WTC11 (cell line): ENCODE measurements around the gene OTOG. TPM values are rescaled to one million over a fixed set of nuclear protein-coding genes. Genes with fewer than 3 reads are reported as not detected.

Source experiments
- ATAC-seq: fragments of 200-7000 bp; cut with Tn5 transposase; 2 replicates; pipeline ENCODE4 v1.10.0; 2021; ENCODE audit warnings: mild to moderate bottlenecking, moderate library complexity
- CTCF ChIA-PET: fragments of 300-600 bp; sonication (Branson Sonifier 250); formaldehyde crosslinking; loops from one replicate; lab custom pipeline; 2021; ENCODE audit warnings: antibody characterized with exemption; lab: Charles Lee
- POLR2A ChIA-PET: fragments of 350-600 bp; sonication (Branson Sonifier 250); formaldehyde crosslinking; loops from one replicate; lab custom pipeline; 2021; ENCODE audit warnings: antibody characterized with exemption; lab: Charles Lee
- DNase-seq: peaks from one replicate; pipeline ENCODE4 v3.0.0; 2021; ENCODE audit warnings: low spot score
- H3K27ac Mint-ChIP-seq: 2 replicates; pipeline ENCODE4 v1.8.0; 2021; ENCODE audit warnings: mixed read lengths
- H3K27me3 Mint-ChIP-seq: 2 replicates; pipeline ENCODE4 v1.8.0; 2021; ENCODE audit warnings: low read depth, mild to moderate bottlenecking, moderate library complexity, mixed read lengths
- H3K36me3 Mint-ChIP-seq: 2 replicates; pipeline ENCODE4 v1.8.0; 2021; ENCODE audit warnings: mixed read lengths
- H3K4me1 Mint-ChIP-seq: 2 replicates; pipeline ENCODE4 v1.8.0; 2022; ENCODE audit warnings: mixed read lengths
- H3K4me3 Mint-ChIP-seq: 2 replicates; pipeline ENCODE4 v1.8.0; 2021; ENCODE audit warnings: mild to moderate bottlenecking, moderate library complexity, mixed read lengths
- H3K9me3 Mint-ChIP-seq: 2 replicates; pipeline ENCODE4 v1.8.0; 2021; ENCODE audit warnings: mixed read lengths
- CTCF ChIP-seq: fragments of 200-600 bp; IDR thresholded peaks from 2 replicates; pipeline ENCODE4 v1.8.0; 2022; ENCODE audit warnings: antibody characterized with exemption
- E2F4 ChIP-seq: sonication (generic); formaldehyde crosslinking; IDR thresholded peaks from 2 replicates; pipeline ENCODE4 v1.8.1; 2022; ENCODE audit warnings: low read depth, mild to moderate bottlenecking, moderate library complexity, missing genetic modification reagents, borderline replicate concordance
- ETV6 ChIP-seq: sonication (generic); formaldehyde crosslinking; IDR thresholded peaks from 2 replicates; pipeline ENCODE4 v1.8.1; 2022; ENCODE audit warnings: mild to moderate bottlenecking, missing genetic modification reagents
- HMGXB4 ChIP-seq: sonication (generic); formaldehyde crosslinking; IDR thresholded peaks from 2 replicates; pipeline ENCODE4 v1.8.1; 2023; ENCODE audit warnings: mild to moderate bottlenecking, moderate library complexity, missing genetic modification reagents
- JAZF1 ChIP-seq: fragments of 250-450 bp; sonication (Bioruptor Pico); IDR thresholded peaks from 2 replicates; pipeline ENCODE4 v1.9.0; 2021; ENCODE audit warnings: moderate library complexity, mild to moderate bottlenecking, inconsistent platforms
- MYBL2 ChIP-seq: sonication (generic); formaldehyde crosslinking; IDR thresholded peaks from 2 replicates; pipeline ENCODE4 v1.8.1; 2023; ENCODE audit warnings: mild to moderate bottlenecking, moderate library complexity, missing genetic modification reagents
- NFATC4 ChIP-seq: fragments of 250-450 bp; sonication (Bioruptor Pico); IDR thresholded peaks from 2 replicates; pipeline ENCODE4 v1.9.0; 2021; ENCODE audit warnings: mild to moderate bottlenecking
- PREB ChIP-seq: sonication (generic); formaldehyde crosslinking; IDR thresholded peaks from 2 replicates; pipeline ENCODE4 v1.8.1; 2022; ENCODE audit warnings: mild to moderate bottlenecking, missing genetic modification reagents, moderate library complexity, borderline replicate concordance
- RELA ChIP-seq: sonication (generic); formaldehyde crosslinking; IDR thresholded peaks from 2 replicates; pipeline ENCODE4 v1.8.1; 2022; ENCODE audit warnings: missing genetic modification reagents, mild to moderate bottlenecking, borderline replicate concordance
- USF1 ChIP-seq: sonication (generic); formaldehyde crosslinking; IDR thresholded peaks from 2 replicates; pipeline ENCODE4 v1.8.0; 2022; ENCODE audit warnings: mild to moderate bottlenecking, missing genetic modification reagents
- USF2 ChIP-seq: sonication (generic); formaldehyde crosslinking; IDR thresholded peaks from 2 replicates; pipeline ENCODE4 v1.8.1; 2023; ENCODE audit warnings: mild to moderate bottlenecking, missing genetic modification reagents, moderate library complexity
- ZNF396 ChIP-seq: fragments of 250-450 bp; sonication (Bioruptor Pico); IDR thresholded peaks from 2 replicates; pipeline ENCODE4 v1.8.0; 2021; ENCODE audit warnings: mild to moderate bottlenecking, moderate library complexity, borderline replicate concordance
- ZNF416 ChIP-seq: fragments of 250-450 bp; sonication (Bioruptor Pico); IDR thresholded peaks from 2 replicates; pipeline ENCODE4 v1.9.0; 2021; ENCODE audit warnings: mild to moderate bottlenecking, inconsistent platforms
- ZNF425 ChIP-seq: fragments of 250-450 bp; sonication (Bioruptor Pico); conservative IDR thresholded peaks from 2 replicates; pipeline ENCODE4 v1.9.0; 2021; ENCODE audit warnings: mild to moderate bottlenecking
- ZNF512 ChIP-seq: sonication (generic); formaldehyde crosslinking; IDR thresholded peaks from 2 replicates; pipeline ENCODE4 v1.8.1; 2022; ENCODE audit warnings: missing genetic modification reagents, borderline replicate concordance
- total RNA-seq: library from RNA; stranded (reverse); gene quantifications from 3 replicates; pipeline ENCODE4 v1.2.3, GENCODE V29; 2021

Gene OTOG
- total RNA-seq, 1 experiment from 2014 or later = 1.4 TPM

- Mint-ChIP-seq H3K36me3 (no peaks in the 10 kb centered on the region), H3K9me3 (no peaks in the 10 kb centered on the region), H3K4me3 (no peak overlapping the region), H3K27me3 (no peaks in the 10 kb centered on the region; the same call in none of the 2 replicates), H3K4me1 (no peaks in the 10 kb centered on the region), H3K27ac (no peak overlapping the region)
- CTCF ChIA-PET = no interaction called here
- no peak for ATAC-seq
- POLR2A ChIA-PET = no interaction called here
- DNase-seq = no peak
- TF ChIP-seq USF2 (CRISPR knock-in tag) (no peak), ZNF396 (CRISPR knock-in tag) (no peak), ZNF416 (CRISPR knock-in tag) (no peak), USF1 (CRISPR knock-in tag) (no peak), E2F4 (CRISPR knock-in tag) (no peak), ZNF512 (CRISPR knock-in tag) (no peak), JAZF1 (CRISPR knock-in tag) (no peak), PREB (CRISPR knock-in tag) (no peak), RELA (CRISPR knock-in tag) (no peak), ZNF425 (no peak), ETV6 (CRISPR knock-in tag) (no peak), NFATC4 (no peak), CTCF (no peak), MYBL2 (CRISPR knock-in tag) (no peak), HMGXB4 (CRISPR knock-in tag) (no peak)
Observed at GRCh38 chr11:17638311-17638710, 91.3 kb downstream of the OTOG start.
